ENCODE measurements around the gene TLK1.

DNA sequence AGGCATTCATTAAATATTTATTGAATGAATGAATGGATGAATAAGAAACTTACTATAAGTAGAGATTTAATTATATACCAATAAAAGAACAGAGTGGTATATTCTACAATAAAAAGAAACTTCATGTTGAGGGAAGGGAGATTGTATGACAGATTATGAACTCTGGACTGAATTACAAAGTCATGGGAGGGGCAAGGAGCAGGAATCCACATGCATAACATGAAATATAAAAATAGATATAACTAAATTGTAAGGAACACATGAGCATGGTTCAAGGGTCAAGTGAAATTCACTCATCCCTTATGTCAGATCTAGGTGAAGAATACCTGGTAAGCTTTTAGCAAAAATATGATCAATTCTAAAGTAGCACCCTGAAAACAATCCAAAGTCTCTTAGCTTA, 27.1 kb upstream of the TLK1 start:
- TF ChIP-seq, protein P1, sequence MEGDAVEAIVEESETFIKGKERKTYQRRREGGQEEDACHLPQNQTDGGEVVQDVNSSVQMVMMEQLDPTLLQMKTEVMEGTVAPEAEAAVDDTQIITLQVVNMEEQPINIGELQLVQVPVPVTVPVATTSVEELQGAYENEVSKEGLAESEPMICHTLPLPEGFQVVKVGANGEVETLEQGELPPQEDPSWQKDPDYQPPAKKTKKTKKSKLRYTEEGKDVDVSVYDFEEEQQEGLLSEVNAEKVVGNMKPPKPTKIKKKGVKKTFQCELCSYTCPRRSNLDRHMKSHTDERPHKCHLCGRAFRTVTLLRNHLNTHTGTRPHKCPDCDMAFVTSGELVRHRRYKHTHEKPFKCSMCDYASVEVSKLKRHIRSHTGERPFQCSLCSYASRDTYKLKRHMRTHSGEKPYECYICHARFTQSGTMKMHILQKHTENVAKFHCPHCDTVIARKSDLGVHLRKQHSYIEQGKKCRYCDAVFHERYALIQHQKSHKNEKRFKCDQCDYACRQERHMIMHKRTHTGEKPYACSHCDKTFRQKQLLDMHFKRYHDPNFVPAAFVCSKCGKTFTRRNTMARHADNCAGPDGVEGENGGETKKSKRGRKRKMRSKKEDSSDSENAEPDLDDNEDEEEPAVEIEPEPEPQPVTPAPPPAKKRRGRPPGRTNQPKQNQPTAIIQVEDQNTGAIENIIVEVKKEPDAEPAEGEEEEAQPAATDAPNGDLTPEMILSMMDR (IDR thresholded peaks at IDR 0.05), result no peak
- no peak for TF ChIP-seq GATA2 (CRISPR knock-in tag; IDR thresholded peaks at IDR 0.05)
- TF ChIP-seq, protein P2, sequence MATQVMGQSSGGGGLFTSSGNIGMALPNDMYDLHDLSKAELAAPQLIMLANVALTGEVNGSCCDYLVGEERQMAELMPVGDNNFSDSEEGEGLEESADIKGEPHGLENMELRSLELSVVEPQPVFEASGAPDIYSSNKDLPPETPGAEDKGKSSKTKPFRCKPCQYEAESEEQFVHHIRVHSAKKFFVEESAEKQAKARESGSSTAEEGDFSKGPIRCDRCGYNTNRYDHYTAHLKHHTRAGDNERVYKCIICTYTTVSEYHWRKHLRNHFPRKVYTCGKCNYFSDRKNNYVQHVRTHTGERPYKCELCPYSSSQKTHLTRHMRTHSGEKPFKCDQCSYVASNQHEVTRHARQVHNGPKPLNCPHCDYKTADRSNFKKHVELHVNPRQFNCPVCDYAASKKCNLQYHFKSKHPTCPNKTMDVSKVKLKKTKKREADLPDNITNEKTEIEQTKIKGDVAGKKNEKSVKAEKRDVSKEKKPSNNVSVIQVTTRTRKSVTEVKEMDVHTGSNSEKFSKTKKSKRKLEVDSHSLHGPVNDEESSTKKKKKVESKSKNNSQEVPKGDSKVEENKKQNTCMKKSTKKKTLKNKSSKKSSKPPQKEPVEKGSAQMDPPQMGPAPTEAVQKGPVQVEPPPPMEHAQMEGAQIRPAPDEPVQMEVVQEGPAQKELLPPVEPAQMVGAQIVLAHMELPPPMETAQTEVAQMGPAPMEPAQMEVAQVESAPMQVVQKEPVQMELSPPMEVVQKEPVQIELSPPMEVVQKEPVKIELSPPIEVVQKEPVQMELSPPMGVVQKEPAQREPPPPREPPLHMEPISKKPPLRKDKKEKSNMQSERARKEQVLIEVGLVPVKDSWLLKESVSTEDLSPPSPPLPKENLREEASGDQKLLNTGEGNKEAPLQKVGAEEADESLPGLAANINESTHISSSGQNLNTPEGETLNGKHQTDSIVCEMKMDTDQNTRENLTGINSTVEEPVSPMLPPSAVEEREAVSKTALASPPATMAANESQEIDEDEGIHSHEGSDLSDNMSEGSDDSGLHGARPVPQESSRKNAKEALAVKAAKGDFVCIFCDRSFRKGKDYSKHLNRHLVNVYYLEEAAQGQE (IDR thresholded peaks at IDR 0.05; ENCODE audit: low read depth, low read length), result no peak
- no peak for TF ChIP-seq SMC3 (IDR thresholded peaks at IDR 0.05; ENCODE audit: low read depth, low read length)
- TF ChIP-seq FOXM1 (IDR thresholded peaks at IDR 0.05; ENCODE audit: low read depth), result no peak
- TF ChIP-seq CHD2 (IDR thresholded peaks at IDR 0.05; ENCODE audit: low read length, partially characterized antibody), result no peak
- TF ChIP-seq POLR2AphosphoS5 (IDR thresholded peaks at IDR 0.05; ENCODE audit: low read depth, low read length), result no peak
- no peak for TF ChIP-seq EP300 (IDR thresholded peaks at IDR 0.05; ENCODE audit: borderline replicate concordance in 1 of 2, low read depth in 1 of 2, low read length in 1 of 2)
- TF ChIP-seq, protein P3, sequence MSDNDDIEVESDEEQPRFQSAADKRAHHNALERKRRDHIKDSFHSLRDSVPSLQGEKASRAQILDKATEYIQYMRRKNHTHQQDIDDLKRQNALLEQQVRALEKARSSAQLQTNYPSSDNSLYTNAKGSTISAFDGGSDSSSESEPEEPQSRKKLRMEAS (IDR thresholded peaks at IDR 0.05; ENCODE audit: low read depth), result no peak
- TF ChIP-seq RFX5 (IDR thresholded peaks at IDR 0.05; ENCODE audit: low read length), result no peak
- TF ChIP-seq NRF1 (IDR thresholded peaks at IDR 0.05; ENCODE audit: low read depth, low read length), result no peak
- no peak for TF ChIP-seq YY1 (IDR thresholded peaks at IDR 0.05; ENCODE audit: low read depth)
